Tibial artery (tissue), 4 donors: ENCODE results near the gene GALNT14.

Source experiments
- DNase-seq, 2 donors: peaks; one replicate each; pipeline ENCODE4 v3.0.0-alpha.2; 2019
- H3K27ac ChIP-seq, 2 donors: fragments of 200-600 bp; sonication (generic) in 1 of 2; 1 replicate in 1 of 2; 2 replicates in 1 of 2; pipeline ENCODE4 v1.5.1; 2018 to 2019; ENCODE audit warnings: mild to moderate bottlenecking in 1 of 2
- H3K27me3 ChIP-seq, 2 donors: fragments of 200-600 bp; sonication (generic) in 1 of 2; one replicate each; pipeline versions ENCODE4 v1.5.1 to v1.6.0; 2016 to 2019
- H3K36me3 ChIP-seq, 3 donors: fragments of 200-600 bp; sonication (generic) in 2 of 3; one replicate each; pipeline ENCODE4 v1.5.1; 2016 to 2019; ENCODE audit warnings: mild to moderate bottlenecking in 2 of 3
- H3K4me1 ChIP-seq, 4 donors: fragments of 200-600 bp; sonication (generic) in 2 of 4; 1 replicate in 3 of 4; 2 replicates in 1 of 4; pipeline ENCODE4 v1.5.1; 2016 to 2019
- H3K4me3 ChIP-seq, 2 donors: fragments of 200-600 bp; sonication (generic) in 1 of 2; 1 replicate in 1 of 2; 2 replicates in 1 of 2; pipeline ENCODE4 v1.5.1; 2018 to 2019; ENCODE audit warnings: mild to moderate bottlenecking in 2 of 2
- H3K9me3 ChIP-seq, 3 donors: fragments of 200-600 bp; sonication (generic) in 1 of 3; one replicate each; pipeline ENCODE4 v1.5.1; 2016 to 2019
- intact Hi-C: fragments of 100-400 bp; cut with DNase I; formaldehyde crosslinking; loops from one replicate; pipeline ENCODE4 v1.15.0; 2023; ENCODE audit warnings: low total_unique reads
- TF ChIP-seq, protein P1 (sequence below), 2 experiments: fragments of 200-600 bp in 1 of 2; fragments of 450-650 bp in 1 of 2; IDR thresholded peaks; one replicate each; pipeline ENCODE4 v1.5.1; 2017 to 2019; ENCODE audit warnings: antibody characterized with exemption in 2 of 2, mild to moderate bottlenecking in 1 of 2, moderate library complexity in 1 of 2

GALNT14 gene

DNA sequence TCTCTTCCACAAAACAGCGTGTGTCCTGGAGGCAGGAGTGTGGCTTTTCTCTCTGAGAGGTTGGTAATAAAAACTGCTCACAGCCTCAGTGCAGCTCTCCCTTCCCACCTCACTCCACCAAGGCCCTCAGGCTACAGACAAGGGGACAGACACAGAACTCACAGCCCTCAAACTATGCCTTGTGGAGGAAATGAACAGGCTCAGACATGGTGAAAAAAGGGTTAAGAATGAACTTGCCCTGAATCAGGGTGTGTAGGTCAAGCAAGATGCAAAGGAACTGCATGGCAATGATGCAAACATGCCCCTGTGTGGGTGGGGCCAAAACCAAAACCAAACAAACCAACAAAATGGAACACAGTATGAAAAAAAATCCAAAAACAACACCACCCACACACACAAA is 125.8 kb downstream of the GALNT14 start:
- H3K4me3 ChIP-seq, result no peak overlapping the region
- H3K4me1 ChIP-seq, result peaks cover 0 to 7% (median 0%) of the 10 kb centered on the region in 4 donors

DNA sequence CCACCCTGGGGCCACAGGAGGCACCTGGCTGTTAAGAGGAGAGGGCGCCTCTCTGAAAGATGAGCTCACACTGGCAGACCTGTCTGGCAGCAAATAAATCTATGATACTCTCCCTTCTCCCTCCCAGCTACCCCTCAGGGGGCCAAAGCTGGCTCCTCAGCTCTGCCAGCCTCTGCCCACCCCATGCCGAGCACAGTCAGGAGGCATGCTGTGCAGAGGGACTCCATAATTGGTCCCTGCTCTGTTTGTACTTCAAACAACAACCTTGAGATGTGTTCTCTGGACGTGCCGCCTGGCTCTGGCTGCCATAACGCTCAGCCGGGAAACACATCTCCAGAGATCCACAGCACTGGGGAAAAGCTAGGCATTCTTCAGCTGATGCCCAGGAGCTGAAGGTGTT is 126.7 kb downstream of the GALNT14 start:
- Histone ChIP-seq H3K4me1 (peaks cover 0 to 7% (median 0%) of the 10 kb centered on the region in 4 donors), H3K36me3 (no peaks in the 10 kb centered on the region), H3K27me3 (peaks cover 0 to 16% of the 10 kb centered on the region in 2 donors), H3K4me3 (no peak overlapping the region), H3K9me3 (no peaks in the 10 kb centered on the region), H3K27ac (no peak overlapping the region)
- intact Hi-C loops, result no loop called here
- TF ChIP-seq, protein P1, sequence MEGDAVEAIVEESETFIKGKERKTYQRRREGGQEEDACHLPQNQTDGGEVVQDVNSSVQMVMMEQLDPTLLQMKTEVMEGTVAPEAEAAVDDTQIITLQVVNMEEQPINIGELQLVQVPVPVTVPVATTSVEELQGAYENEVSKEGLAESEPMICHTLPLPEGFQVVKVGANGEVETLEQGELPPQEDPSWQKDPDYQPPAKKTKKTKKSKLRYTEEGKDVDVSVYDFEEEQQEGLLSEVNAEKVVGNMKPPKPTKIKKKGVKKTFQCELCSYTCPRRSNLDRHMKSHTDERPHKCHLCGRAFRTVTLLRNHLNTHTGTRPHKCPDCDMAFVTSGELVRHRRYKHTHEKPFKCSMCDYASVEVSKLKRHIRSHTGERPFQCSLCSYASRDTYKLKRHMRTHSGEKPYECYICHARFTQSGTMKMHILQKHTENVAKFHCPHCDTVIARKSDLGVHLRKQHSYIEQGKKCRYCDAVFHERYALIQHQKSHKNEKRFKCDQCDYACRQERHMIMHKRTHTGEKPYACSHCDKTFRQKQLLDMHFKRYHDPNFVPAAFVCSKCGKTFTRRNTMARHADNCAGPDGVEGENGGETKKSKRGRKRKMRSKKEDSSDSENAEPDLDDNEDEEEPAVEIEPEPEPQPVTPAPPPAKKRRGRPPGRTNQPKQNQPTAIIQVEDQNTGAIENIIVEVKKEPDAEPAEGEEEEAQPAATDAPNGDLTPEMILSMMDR (IDR thresholded peaks at IDR 0.05), result no peak
- no peak for DNase-seq

More for the DNA sequence above, 125.8 kb downstream of the GALNT14 start:
- no peak overlapping the region for H3K27ac ChIP-seq
- intact Hi-C loops, result no loop called here
- DNase-seq, result no peak
- H3K27me3 ChIP-seq, result peaks cover 0 to 16% of the 10 kb centered on the region in 2 donors
- TF ChIP-seq, protein P1 (IDR thresholded peaks at IDR 0.05), result no peak
- H3K36me3 ChIP-seq, result no peaks in the 10 kb centered on the region
- H3K9me3 ChIP-seq, result no peaks in the 10 kb centered on the region

- TF ChIP-seq, protein P1 (IDR thresholded peaks at IDR 0.05), result no peak
- intact Hi-C loops, result no loop called here
- Histone ChIP-seq H3K27me3 (peaks cover 0 to 21% of the 10 kb centered on the region in 2 donors), H3K9me3 (no peaks in the 10 kb centered on the region), H3K4me1 (peaks cover 0 to 7% (median 0%) of the 10 kb centered on the region in 4 donors), H3K4me3 (no peak overlapping the region), H3K27ac (no peak overlapping the region), H3K36me3 (no peaks in the 10 kb centered on the region)
- DNase-seq, result no peak
Measured at GRCh38 chr2:31008561-31009114, 129.6 kb downstream of the GALNT14 start.

DNA sequence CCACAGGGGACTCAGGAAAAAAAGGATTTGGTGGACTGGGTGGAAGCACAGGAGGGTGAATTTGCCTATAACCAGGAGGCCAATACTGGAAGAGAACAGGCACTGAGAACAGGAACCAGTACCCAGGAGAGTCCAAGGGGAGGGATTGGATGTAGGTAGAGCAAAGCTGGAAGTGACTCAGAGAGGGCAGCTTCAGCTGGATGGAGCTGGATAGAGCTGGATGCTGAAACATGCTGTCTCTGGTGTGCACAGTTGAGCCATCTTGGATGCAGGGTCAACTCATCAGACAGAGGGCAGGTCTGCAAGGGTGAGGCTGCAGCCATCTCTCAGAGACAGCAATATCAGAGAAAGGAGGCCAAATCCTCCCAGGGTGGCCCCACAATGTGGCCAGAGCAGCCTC is 134.0 kb downstream of the GALNT14 start:
- Histone ChIP-seq H3K4me3 (no peak overlapping the region), H3K9me3 (no peaks in the 10 kb centered on the region), H3K27me3 (peaks cover 0 to 4% of the 10 kb centered on the region in 2 donors), H3K27ac (no peak overlapping the region), H3K36me3 (no peaks in the 10 kb centered on the region), H3K4me1 (peaks cover 0 to 7% (median 0%) of the 10 kb centered on the region in 4 donors)
- intact Hi-C loops, result no loop called here
- TF ChIP-seq, protein P1 (IDR thresholded peaks at IDR 0.05), result no peak
- no peak for DNase-seq

DNA sequence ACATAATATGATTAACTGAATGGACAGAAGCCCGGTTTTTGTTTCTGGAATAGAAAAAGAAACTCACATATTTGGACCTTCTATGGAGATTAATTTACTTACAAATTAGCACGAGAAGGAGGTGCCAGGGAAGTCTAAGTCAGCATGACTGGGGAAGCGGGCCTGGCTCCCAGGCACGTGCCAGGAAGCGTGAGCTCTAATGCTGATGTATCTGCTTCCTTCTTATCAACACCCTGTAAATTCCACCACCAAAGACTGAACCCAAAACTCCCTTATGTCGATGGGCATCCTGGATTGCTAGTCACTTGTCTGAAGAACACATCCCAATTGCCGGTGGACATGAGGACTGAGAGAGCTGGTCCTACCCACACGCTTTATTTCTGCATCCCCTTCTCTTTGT is 134.5 kb downstream of the GALNT14 start:
- intact Hi-C loops, result no loop called here
- TF ChIP-seq, protein P1 (IDR thresholded peaks at IDR 0.05), result no peak
- no peak for DNase-seq

More for the DNA sequence above, 134.5 kb downstream of the GALNT14 start:
- Histone ChIP-seq H3K4me3 (no peak overlapping the region), H3K9me3 (no peaks in the 10 kb centered on the region), H3K4me1 (peaks cover 0 to 4% (median 0%) of the 10 kb centered on the region in 4 donors), H3K27me3 (peaks cover 0 to 4% of the 10 kb centered on the region in 2 donors), H3K36me3 (no peaks in the 10 kb centered on the region), H3K27ac (no peak overlapping the region)
